Fibroblast of mammary gland (primary cell): ENCODE measurements around the gene ZBTB22.
"Not testable (repeated sequence)": the region's sequence is repeated elsewhere in the genome, so short reads cannot be mapped to it uniquely, and the experiment has no call there.

Experiments used
- DNase-seq: peaks from one replicate; pipeline ENCODE4 v3.0.0-alpha.2; 2010; ENCODE audit warnings: low read depth
- H3K4me3 ChIP-seq: 2 replicates; pipeline ENCODE4 v1.5.1; 2011; ENCODE audit warnings: low read depth, mild to moderate bottlenecking, low read length, moderate library complexity; ENCODE audit not compliant: control insufficient read depth
- TF ChIP-seq, protein P1 (sequence below): conservative IDR thresholded peaks from 2 replicates; pipeline ENCODE4 v1.5.1; 2011; ENCODE audit warnings: low read depth, low read length, inconsistent platforms; ENCODE audit not compliant: control insufficient read depth, insufficient read depth

The ZBTB22 gene

DNA sequence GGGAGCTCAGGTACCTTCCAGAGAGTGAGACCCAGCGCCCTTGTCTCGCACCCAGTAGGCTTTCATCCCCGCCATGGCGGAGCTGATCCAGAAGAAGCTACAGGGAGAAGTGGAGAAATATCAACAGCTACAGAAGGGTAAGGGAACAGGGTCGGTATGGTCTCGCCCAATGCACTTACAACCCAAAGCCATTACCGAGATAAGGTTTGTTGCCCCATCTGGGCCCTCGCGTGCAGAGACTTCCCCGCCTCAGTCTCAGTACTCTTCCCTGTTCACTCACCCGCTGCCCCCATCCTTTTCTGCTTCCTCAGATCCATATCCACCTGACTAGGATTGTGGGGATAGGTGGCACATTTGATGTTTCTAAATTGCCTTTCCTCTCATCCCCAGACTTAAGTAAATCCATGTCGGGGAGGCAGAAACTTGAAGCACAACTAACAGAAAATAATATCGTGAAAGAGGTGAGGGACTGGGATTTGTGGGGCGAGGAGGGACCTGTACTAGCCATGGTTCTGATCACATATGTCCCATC lies 27.7 kb downstream of the ZBTB22 start:
- DNase-seq = no peak
- H3K4me3 ChIP-seq = peak overlapping the region; percentile 96
- TF ChIP-seq, protein P1, sequence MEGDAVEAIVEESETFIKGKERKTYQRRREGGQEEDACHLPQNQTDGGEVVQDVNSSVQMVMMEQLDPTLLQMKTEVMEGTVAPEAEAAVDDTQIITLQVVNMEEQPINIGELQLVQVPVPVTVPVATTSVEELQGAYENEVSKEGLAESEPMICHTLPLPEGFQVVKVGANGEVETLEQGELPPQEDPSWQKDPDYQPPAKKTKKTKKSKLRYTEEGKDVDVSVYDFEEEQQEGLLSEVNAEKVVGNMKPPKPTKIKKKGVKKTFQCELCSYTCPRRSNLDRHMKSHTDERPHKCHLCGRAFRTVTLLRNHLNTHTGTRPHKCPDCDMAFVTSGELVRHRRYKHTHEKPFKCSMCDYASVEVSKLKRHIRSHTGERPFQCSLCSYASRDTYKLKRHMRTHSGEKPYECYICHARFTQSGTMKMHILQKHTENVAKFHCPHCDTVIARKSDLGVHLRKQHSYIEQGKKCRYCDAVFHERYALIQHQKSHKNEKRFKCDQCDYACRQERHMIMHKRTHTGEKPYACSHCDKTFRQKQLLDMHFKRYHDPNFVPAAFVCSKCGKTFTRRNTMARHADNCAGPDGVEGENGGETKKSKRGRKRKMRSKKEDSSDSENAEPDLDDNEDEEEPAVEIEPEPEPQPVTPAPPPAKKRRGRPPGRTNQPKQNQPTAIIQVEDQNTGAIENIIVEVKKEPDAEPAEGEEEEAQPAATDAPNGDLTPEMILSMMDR = no peak

DNA sequence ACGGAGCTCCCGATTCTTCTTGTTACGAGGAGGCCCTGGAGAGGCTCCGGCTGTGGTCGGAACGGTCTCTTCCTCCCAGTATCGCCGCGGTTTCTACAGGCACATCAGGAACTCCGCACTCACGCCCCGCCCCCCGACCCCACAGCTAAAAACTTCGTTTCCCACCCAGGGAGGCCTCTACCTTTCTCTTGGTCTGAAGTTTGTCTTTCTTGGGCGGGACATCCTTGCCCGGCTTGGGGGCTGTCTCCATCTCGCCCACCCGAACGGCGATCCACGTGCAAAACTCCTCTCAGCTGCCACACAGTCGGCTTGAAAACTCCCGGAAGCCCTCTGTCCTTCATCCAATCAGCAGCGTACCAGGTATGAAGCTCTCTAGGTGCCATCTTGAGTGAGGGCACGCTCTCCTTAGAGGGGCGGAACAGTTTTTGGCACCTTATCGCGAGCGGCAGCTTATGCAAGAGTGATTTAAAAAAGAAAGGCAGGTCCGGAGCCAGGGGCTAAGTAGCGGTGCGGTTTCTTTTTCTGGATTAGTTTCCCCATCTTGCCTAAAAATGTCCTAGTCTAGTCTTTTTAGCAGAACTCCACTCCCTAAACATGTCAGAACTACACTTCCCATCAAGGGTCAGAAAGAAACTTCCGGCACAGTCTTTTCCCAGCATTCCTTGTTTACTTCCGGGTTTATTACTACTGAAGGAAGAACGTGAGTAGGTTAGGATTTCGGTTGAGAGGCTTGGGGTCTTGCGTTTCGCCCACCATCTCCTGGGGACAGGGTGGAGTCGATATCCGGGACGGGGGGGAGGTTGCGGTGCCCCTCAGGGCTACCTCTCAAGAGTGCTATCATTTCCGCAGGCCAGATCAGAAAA lies 28.4 kb downstream of the ZBTB22 start, which contains the start of the genes PFDN6 and WDR46:
Gene PFDN6 (plus strand): TSS at position 681 of the 863 bp plus-strand sequence. CDS start 256 bp downstream, outside the sequence.
Gene WDR46 (minus strand): TSS at position 319 of the 863 bp plus-strand sequence. CDS start 69 bp downstream, at position 250.
- DNase-seq = peak; percentile 87
- TF ChIP-seq, protein P1 = no peak
- peak within 1 kb of the TSS; percentile 96 for H3K4me3 ChIP-seq

DNA sequence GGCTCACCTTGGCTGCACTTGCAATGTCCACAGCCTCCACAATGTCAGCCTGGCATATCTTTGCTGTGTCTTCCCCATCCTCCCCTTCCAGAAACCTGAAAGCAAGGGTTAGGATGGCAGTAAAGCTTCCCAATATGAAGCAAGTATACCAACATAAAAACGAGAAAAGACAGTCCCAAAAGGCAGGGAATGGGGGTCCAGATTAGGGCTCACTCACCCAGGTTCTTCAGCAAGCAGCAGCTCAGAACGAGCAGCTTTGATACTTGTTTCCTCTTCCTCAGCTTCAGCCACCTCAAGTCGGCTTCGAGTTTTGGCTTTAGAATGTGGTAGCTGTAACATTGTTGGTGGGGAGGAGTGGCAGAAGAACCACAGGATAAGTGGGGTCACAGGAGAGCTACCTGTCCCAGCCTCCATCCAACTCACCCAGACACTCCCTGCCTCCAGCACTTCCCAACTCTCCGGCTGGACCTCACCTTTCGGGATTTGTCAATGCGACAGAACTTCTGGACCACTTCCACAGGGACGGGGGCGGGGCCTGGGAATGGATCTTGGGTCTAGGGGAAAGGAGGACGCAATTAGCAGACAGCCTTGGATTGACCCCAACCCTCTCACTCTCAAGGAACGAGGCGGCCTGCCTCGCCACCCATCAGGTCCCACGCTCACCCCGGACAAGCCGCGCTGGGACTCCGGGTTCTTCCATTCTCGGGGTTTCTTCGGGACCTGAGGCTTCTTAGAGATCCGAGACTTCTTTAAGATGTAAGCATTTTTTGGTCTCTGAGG lies 29.2 kb downstream of the ZBTB22 start:
- peak overlapping the region; percentile 96 for H3K4me3 ChIP-seq
- no peak for DNase-seq
- TF ChIP-seq, protein P1 = no peak

DNA sequence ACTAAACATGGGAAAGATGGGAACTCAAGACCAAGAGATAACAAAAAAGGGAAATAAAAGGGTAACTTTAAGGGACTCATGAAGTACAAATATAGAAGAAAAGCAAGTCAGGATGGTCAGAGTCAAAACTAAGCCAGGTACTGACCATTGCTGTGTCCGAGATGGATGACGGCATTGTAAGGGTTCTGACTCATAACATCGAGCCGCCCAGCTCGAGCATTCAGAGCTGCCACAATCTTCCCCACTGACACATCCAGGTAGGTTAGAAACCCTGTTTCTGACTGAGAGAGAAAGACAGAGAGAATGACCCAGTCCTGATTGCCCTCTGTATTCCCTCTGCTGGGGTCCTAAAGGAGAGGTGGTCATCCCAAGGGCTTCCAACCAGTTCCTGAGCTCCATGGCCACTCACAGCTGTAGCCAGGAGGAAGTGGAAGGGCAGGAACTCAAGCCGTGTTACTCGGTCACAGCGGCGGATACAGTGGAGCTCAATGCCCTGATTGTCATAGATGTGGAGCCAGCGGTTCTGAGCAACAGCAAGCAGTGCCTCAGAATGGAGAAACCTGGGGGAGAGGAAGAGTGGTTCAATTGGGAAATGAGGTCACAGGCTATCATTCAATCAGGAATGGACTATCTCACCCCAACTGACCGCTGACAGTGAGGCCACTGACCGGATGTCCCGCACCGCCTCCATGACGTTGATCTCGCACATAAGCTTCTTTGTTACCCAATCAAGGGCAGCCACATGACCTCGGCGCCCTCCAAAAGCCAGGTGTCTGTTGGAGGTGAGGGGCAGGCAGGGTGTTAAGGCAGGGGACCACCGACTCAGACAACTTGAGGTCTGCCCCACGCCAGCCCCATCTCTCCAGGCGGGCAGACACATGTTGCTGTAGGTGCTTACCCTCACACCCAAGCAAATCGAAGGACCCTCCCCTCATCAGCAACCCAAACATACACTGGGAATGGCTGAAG lies 30.3 kb downstream of the ZBTB22 start:
- H3K4me3 ChIP-seq = no peak overlapping the region
- DNase-seq = no peak
- TF ChIP-seq, protein P1 = no peak

DNA sequence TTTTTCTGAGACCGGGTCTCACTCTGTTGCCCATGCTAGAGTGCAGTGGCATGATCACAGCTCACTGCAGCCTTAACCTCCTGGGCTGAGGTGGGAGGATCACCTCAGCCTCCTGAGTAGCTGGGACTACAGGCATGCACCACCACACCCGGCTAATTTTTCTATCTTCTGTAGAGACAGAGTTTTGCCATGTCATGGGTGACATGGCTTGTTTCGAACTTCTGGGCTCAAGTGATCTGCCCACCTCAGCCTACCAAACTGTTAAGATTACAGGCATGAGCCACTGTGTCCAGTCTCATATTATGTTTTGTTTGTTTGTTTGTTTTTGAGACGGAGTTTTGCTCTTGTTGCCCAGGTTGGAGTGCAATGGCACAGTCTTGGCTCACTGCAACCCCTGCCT lies 32.3 kb downstream of the ZBTB22 start:
- H3K4me3 ChIP-seq, DNase-seq: not testable (repeated sequence)

DNA sequence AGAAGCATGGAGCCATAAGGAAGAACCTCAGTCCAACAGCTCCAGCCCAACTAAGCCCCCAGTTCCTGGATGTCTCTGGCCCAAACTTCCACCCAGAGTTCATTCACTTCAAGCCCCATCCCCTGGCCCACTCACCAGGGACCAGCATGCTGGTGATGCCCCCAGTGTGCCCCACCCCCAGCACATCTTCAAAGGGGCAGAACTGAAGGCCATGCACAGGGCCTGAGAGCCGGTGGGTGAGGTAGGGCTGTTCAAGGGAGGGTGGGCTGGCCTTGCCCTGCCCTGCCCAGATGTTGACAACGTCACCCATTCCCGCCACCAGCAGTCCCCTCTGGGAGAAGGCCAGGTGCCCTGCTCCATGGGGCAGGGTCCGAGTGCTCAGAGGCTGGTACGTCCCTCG lies 37.0 kb downstream of the ZBTB22 start:
- TF ChIP-seq, protein P1 = no peak

More for the DNA sequence above, 37.0 kb downstream of the ZBTB22 start:
- no peak for DNase-seq
- no peak overlapping the region for H3K4me3 ChIP-seq
